Measurements from ENCODE around the gene CYP46A1.
"Not testable (repeated sequence)": the region's sequence is repeated elsewhere in the genome, so short reads cannot be mapped to it uniquely, and the experiment has no call there.

CYP46A1 gene

GRCh38 chr14:99758121-99758821, 74.2 kb downstream of the CYP46A1 start:
- TF ChIP-seq CTCF (conservative IDR thresholded peaks at IDR 0.05; ENCODE audit: low read length): no peak
- DNase-seq (ENCODE audit: low read depth): peak; percentile 96
- no peak overlapping the region for H3K4me3 ChIP-seq (ENCODE audit: low read length)

- TF ChIP-seq CTCF (conservative IDR thresholded peaks at IDR 0.05; ENCODE audit: low read length): no peak
- no peak overlapping the region for H3K4me3 ChIP-seq (ENCODE audit: low read length)
- no peak for DNase-seq (ENCODE audit: low read depth)
Measured at GRCh38 chr14:99758872-99759545, 74.9 kb downstream of the CYP46A1 start.

GRCh38 chr14:99759546-99759925, 75.4 kb downstream of the CYP46A1 start:
- TF ChIP-seq CTCF (conservative IDR thresholded peaks at IDR 0.05; ENCODE audit: low read length): no peak
- no peak for DNase-seq (ENCODE audit: low read depth)
- H3K4me3 ChIP-seq (ENCODE audit: low read length): no peak overlapping the region

- DNase-seq (ENCODE audit: low read depth): no peak
- TF ChIP-seq CTCF (conservative IDR thresholded peaks at IDR 0.05; ENCODE audit: low read length): no peak
- no peak overlapping the region for H3K4me3 ChIP-seq (ENCODE audit: low read length)
Measured at GRCh38 chr14:99760817-99761216, 76.7 kb downstream of the CYP46A1 start.

- not testable (repeated sequence) for H3K4me3 ChIP-seq (ENCODE audit: low read length); DNase-seq (ENCODE audit: low read depth)
Measured at GRCh38 chr14:99762911-99763310, 78.8 kb downstream of the CYP46A1 start.

GRCh38 chr14:99763527-99764221, 79.6 kb downstream of the CYP46A1 start:
- H3K4me3 ChIP-seq (ENCODE audit: low read length): no peak overlapping the region
- no peak for DNase-seq (ENCODE audit: low read depth)
- TF ChIP-seq CTCF (conservative IDR thresholded peaks at IDR 0.05; ENCODE audit: low read length): no peak

- H3K4me3 ChIP-seq (ENCODE audit: low read length): no peak overlapping the region
- no peak for TF ChIP-seq CTCF (conservative IDR thresholded peaks at IDR 0.05; ENCODE audit: low read length)
- DNase-seq (ENCODE audit: low read depth): no peak
Measured at GRCh38 chr14:99764222-99764706, 80.2 kb downstream of the CYP46A1 start.

All from AG10803 (cell line).